GM21737 (cell line): Measurements from ENCODE around the gene RAD51B.

Source experiments
- ATAC-seq: cut with Tn5 transposase; IDR thresholded peaks from one replicate; pipeline ENCODE4 v1.9.1; 2021; ENCODE audit warnings: mild to moderate bottlenecking, moderate library complexity; ENCODE audit not compliant: unreplicated experiment

The RAD51B gene

GRCh38 chr14:68739701-68740100, 920.1 kb downstream of the RAD51B start:
- no peak for ATAC-seq

GRCh38 chr14:68740788-68741476, 921.4 kb downstream of the RAD51B start:
- ATAC-seq, result no peak

GRCh38 chr14:68741477-68741791, 921.9 kb downstream of the RAD51B start:
- no peak for ATAC-seq

- ATAC-seq, result peak; percentile 53
Measured at GRCh38 chr14:68741839-68742470, 922.4 kb downstream of the RAD51B start.

- no peak for ATAC-seq
Measured at GRCh38 chr14:68744613-68745012, 925.0 kb downstream of the RAD51B start.

GRCh38 chr14:68747393-68747792, 927.8 kb downstream of the RAD51B start:
- no peak for ATAC-seq

GRCh38 chr14:68748260-68748659, 928.7 kb downstream of the RAD51B start:
- ATAC-seq, result no peak

- ATAC-seq, result no peak
Measured at GRCh38 chr14:68748691-68749090, 929.1 kb downstream of the RAD51B start.

GRCh38 chr14:68749487-68750475, 930.2 kb downstream of the RAD51B start:
- ATAC-seq, result no peak

GRCh38 chr14:68752271-68753006, 932.9 kb downstream of the RAD51B start:
- ATAC-seq, result no peak

- ATAC-seq, result no peak
Measured at GRCh38 chr14:68753690-68754089, 934.1 kb downstream of the RAD51B start.

- ATAC-seq, result no peak
Measured at GRCh38 chr14:68755016-68755353, 935.4 kb downstream of the RAD51B start.

- no peak for ATAC-seq
Measured at GRCh38 chr14:68756000-68756481, 936.5 kb downstream of the RAD51B start.

- ATAC-seq, result no peak
Measured at GRCh38 chr14:68756734-68757133, 937.2 kb downstream of the RAD51B start.

GRCh38 chr14:68757618-68758081, 938.1 kb downstream of the RAD51B start:
- ATAC-seq, result no peak

GRCh38 chr14:68758301-68758700, 938.7 kb downstream of the RAD51B start:
- ATAC-seq, result no peak

- ATAC-seq, result no peak
Measured at GRCh38 chr14:68759017-68759560, 939.5 kb downstream of the RAD51B start.

GRCh38 chr14:68759937-68760336, 940.4 kb downstream of the RAD51B start:
- ATAC-seq, result no peak

- no peak for ATAC-seq
Measured at GRCh38 chr14:68760761-68761160, 941.2 kb downstream of the RAD51B start.

- no peak for ATAC-seq
Measured at GRCh38 chr14:68761391-68761790, 941.8 kb downstream of the RAD51B start.
